22Rv1 (cell line): ENCODE results near the gene ELMO3.

Experiments used
- H3K27ac ChIP-seq: fragments of 450-650 bp; 2 replicates; pipeline ENCODE4 v1.5.1; 2017
- CTCF ChIP-seq: fragments of 450-650 bp; IDR thresholded peaks from 2 replicates; pipeline ENCODE4 v1.5.1; 2017; ENCODE audit warnings: mild to moderate bottlenecking
- ZFX ChIP-seq: fragments of 450-650 bp; IDR thresholded peaks from 2 replicates; pipeline ENCODE4 v1.6.1; 2017; ENCODE audit warnings: antibody characterized with exemption, borderline replicate concordance

Gene ELMO3

GRCh38 chr16:67212766-67213165 is 13.8 kb downstream of the ELMO3 start:
- no peak for TF ChIP-seq CTCF
- no peak for TF ChIP-seq ZFX
- no peak overlapping the region for H3K27ac ChIP-seq

- H3K27ac ChIP-seq, result no peak overlapping the region
- TF ChIP-seq ZFX, result no peak
- no peak for TF ChIP-seq CTCF
Measured at GRCh38 chr16:67213197-67214019, 14.5 kb downstream of the ELMO3 start.

GRCh38 chr16:67215706-67216105 is 16.8 kb downstream of the ELMO3 start:
- no peak for TF ChIP-seq CTCF
- TF ChIP-seq ZFX, result no peak
- no peak overlapping the region for H3K27ac ChIP-seq

- no peak for TF ChIP-seq CTCF
- TF ChIP-seq ZFX, result no peak
- H3K27ac ChIP-seq, result no peak overlapping the region
Measured at GRCh38 chr16:67216612-67217490, 17.9 kb downstream of the ELMO3 start.

- TF ChIP-seq CTCF (no peak), ZFX (no peak)
- no peak overlapping the region for H3K27ac ChIP-seq
Measured at GRCh38 chr16:67223992-67224391, 25.1 kb downstream of the ELMO3 start.

GRCh38 chr16:67226295-67226803 is 27.4 kb downstream of the ELMO3 start:
- TF ChIP-seq CTCF (no peak), ZFX (no peak)
- no peak overlapping the region for H3K27ac ChIP-seq
